DMS 273 (cell line): ENCODE results near the gene PCYOX1L.
A peak's percentile ranks its signal among the peaks of the same experiment; 100 is the strongest.

Experiments
- DNase-seq: peaks from one replicate; lab custom pipeline; 2025; ENCODE audit not compliant: unreplicated experiment; lab: John Stamatoyannopoulos, UW

The PCYOX1L gene, protein sequence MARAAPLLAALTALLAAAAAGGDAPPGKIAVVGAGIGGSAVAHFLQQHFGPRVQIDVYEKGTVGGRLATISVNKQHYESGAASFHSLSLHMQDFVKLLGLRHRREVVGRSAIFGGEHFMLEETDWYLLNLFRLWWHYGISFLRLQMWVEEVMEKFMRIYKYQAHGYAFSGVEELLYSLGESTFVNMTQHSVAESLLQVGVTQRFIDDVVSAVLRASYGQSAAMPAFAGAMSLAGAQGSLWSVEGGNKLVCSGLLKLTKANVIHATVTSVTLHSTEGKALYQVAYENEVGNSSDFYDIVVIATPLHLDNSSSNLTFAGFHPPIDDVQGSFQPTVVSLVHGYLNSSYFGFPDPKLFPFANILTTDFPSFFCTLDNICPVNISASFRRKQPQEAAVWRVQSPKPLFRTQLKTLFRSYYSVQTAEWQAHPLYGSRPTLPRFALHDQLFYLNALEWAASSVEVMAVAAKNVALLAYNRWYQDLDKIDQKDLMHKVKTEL

DNA sequence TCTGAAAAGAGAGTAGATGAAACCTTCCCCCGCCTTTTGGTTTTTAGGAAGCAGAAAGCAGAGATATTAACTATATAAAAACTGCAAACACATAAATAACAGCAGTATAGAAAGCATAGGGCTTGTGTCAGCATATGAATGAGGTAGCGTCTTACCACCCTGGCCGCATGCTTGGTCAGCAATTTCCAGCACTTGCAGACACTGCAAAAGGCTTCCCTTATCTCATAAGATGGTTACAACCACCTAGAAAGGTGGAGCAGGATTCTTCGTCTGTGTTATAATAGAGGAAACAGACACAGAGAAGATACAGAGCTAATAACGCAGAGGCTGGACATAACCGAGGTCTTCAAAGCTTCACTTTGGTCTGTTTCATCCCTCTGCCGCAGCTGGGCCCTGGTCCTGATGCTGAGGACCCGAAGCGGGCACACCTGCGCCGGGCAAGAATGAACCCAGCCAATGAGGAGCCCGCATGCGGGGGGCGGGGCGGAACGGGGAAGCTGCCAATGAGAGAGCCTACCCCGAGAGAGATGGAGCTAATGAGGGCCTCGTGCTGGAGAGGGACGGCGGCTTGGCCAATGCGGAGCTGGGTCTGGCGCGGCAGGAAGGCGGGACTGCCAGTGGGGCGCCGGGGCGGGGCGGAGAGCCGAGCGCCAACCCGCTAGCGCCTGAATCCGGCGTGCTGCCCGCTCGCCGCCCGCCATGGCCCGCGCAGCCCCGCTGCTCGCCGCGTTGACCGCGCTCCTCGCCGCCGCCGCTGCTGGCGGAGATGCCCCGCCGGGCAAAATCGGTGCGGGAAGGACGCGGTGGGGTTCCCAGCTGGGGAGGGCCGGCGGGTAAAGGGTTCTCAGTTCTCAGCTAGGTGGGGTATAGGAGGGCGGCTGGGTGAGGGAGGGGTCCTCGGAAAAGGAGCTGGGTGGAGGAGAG lies at the start of gene PCYOX1L:
TSS of gene PCYOX1L (plus strand) at position 677 of the 924 bp plus-strand sequence. CDS start at position 700, 23 bp downstream.
- peak; percentile 97 for DNase-seq

DNA sequence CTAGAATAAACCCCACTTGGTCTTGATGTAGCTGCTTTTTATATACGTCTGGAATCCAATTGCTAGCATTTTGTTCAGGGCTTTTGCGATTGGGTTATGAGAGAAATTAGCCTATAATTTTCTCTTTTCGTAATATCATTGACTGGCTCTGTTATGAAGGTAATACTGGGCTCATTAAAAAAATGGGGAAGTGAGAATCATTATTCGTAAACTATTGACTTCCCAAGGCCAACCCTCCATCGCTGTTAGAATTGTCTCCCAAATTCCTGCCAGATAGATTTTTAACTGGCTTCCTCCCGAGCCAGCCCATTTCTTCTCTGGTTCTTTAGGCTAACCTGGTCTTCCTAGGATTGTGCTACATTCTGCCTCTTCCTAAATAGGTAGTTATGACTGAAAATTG lies 48.5 kb upstream of the PCYOX1L start:
- DNase-seq = no peak

DNA sequence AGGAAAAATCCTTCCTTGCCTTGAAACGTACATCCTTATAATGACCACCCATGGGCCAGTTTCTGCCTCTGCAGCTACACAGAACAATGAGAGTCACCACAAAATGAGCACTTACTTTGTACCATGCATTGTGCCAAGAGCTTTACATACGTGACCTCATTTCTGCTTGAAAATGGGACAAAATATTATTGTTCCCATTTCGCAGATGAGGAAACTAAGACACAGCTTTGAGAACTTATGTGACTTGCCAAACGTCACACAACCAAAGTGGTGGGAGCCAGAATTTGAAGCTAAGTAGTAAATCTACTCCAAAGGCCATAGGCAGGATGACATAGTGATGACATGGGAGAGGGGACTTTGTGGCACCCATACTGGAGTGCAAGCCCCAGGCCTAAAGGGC lies 47.4 kb upstream of the PCYOX1L start:
- no peak for DNase-seq

DNA sequence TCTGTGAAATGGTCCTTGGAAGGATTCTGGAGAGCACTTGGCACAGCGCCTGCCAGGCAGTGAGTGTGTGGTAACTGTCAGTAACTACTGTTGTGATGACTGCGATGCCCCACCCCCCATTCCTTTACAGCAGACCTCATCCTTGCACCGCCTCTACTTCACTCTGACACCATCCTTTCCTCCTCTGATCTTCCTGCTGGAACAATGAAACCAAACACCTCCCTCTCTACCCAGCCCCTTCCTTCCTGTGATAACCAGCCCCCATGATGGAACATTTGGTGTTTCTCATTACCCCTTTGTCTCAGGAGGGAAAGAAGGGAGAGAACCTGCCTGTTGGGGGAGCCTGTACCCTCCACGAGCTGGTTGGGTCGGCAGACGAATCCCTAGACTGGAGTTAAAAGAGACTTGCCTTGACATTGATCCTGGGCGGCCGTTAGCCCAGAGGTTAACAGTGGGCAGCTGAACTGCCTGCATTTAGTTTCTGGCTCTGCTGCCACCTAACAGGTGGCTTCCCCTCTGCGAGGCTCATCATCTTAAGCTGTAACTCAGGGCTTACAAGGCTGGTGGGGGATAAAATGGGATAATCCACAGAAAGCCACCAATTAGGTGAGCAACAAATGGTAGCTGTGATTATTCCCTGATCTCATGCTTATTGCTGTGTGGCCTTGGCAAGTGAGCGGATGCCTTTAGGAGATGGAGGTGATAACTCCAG lies 46.7 kb upstream of the PCYOX1L start:
- peak; percentile 45 for DNase-seq

DNA sequence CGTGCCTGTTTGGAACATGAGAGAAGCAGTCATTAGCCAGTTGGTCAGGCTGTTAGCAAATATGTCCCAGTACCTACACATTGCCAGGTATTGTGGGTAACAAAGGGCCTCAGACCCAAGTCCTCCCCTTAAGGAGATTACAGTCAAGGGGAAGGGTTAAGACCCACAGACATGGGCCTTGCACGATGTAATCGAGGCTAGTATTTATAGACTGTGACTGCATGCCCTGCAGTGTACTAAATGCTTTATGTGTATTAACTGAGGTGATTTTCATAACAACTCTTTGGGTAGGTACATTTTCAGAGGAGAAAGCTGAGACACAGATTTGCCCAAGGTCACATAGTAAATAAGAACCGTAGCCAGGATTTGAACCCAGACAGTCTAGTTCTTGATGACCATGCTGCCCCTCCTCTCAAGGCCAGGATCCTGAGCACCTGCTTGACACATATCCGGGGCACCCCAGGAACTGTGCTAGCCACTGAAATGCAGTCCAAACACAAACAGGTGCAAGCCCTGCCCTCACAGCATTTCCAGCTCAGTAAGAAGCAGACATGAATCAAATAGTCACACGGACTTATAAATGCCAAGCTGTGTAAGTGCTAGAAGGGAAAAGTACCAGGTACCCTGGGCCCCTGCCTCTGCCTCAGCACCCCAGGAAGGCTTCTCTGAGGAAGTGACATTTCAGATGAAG lies 44.5 kb upstream of the PCYOX1L start:
- DNase-seq = no peak

DNA sequence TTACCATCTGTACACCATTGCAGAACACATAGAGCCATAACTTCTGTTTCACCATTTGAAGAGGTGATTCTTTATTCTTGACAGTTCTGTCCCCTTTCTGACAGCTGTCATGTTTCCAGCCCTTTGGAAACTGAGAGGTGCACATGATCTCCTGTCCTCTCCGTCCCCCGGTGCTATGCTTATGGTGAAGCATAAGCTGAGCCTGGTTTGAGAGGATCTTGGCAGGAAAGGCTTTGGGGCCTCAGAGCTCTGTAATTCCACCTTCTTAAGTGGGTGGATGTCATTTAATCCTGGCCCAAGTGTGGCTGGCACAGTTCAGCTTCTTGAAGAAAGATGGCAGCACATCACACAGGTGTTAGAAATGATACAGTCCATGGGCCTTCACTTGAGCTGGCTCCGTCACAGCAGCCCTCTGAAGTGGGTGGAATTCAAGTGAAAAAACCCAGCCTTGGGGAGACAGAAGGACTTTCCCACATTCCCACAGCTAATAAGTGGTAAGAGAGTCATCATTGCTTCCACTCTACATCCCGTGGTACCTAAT lies 43.2 kb upstream of the PCYOX1L start:
- peak; percentile 29 for DNase-seq

DNA sequence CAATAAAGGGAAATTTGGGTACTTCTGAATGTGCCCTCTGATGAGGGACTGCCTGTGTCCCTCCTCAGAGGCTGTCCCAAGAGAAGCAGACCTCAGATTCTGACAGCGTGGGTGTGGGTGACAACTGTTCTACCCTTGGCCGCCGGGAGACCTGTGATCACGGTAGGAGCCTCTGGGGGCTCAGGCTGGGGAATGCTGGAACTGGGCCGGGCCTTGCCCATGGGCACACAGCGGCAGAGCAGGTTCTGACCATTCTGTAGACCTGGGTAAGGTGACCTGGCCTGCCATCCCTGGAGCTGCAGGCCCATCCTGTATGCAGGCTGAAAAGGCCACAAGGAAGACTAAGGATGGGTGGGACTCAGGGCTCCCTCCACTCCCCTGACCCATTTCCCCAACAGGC lies 42.1 kb upstream of the PCYOX1L start:
- no peak for DNase-seq

DNA sequence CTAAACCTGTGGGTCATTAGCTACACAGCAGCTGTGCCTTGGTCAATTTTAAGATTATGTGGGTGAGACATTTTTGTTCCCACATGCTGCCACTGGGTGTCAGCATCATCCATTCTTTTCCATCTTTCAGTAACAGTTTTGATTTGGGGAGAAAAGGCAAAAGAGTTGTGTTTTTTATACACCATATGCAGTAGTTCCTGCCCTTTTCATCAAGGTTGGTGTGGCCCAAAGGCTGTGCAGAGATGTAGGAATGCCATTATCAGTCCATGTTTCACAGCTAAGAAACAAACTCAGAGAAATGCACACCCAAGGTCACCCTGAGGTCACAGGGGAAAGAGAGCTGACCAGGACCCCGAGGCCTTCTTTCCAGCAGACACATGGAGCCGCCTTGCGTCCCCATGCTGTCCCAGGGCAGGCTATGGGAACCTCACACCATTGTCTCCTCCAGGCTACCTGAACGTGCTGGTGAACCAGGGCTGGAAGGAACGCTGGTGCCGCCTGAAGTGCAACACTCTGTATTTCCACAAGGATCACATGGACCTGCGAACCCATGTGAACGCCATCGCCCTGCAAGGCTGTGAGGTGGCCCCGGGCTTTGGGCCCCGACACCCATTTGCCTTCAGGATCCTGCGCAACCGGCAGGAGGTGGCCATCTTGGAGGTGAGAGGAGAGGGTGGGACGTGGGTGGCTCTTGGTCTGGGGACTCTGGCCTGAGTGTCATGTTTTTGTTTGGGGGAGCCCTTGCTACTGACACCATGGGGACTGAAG lies 40.4 kb upstream of the PCYOX1L start:
- peak; percentile 73 for DNase-seq

DNA sequence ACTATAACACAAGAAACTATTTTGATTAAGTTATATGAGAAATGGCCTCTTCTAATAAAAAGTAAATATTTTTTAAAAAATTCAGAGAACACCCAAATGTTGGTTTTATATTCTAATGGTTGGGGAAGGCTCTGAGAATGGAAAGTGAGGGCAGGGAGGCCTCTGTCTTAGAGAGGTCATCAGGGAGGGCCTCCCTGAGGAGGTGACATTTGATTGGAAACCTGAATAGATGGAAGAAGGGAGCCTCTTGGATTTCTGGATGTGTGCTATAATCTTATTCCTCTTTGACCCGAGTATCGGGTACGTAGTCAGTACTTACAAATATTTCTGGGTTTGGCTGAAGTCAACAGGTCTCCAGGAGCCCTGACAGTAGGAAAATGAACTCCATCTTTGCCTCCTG lies 38.7 kb upstream of the PCYOX1L start:
- no peak for DNase-seq

DNA sequence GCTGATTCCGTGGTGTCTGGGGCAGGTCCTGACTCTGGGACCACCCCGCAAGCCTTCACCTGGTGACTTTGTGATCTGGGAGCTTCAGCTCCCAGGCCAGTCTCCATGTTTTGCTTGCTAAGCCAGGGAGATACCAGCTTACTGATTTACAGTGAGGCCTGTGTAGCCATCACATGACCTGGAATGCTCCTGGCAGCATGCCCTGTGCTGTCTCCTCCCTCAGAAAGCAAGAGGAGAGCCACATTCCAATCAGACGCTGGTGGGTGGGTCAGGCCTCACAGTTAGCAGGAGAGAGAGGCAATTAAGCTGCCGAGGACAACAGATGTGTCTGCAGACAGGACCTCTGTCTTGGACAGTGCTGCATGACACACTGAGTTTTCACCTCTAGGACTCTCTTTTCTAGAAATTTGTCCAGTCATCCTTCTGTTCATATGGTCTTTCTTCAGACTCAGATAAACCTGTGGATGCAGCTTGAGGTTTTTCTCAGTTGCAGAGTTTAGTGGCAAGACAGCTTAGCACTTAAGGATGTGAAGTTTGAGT lies 37.0 kb upstream of the PCYOX1L start:
- DNase-seq = peak; percentile 95

DNA sequence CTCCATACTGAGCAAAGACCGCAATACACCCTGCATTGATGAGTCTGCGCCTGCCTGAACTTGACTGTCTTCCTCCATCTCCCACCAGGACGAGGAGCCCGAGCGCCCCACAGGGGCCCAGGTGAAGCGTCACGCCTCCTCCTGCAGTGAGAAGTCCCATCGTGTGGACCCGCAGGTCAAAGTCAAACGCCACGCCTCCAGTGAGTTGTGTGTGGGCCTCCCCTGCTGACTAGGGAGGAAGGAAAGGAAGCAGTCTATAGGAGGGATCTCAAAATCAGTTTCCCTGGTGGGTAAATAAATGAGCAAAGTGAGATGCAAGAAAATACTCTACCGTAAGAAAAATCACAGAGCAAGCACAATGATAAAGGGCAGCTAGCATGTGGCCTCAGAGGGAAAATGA lies 35.3 kb upstream of the PCYOX1L start:
- DNase-seq = no peak

DNA sequence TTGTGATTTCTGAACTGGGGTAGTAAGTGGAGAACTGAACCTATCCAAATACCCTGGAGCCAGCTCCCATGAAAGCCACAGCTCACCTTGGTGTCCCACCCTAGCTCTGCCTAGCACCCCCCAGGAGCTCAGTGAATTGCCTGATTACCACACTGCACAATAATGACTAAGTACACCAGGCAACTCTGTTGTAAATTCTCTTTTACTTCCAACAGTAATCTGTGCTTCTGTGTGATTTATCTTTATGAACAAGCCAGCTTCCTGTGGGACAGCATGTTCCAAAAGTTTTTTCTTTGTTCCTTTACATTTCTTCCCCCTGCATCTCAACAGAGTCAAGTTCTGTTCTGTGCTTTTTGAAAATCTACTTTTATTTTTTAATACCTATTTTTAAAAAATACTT lies 34.6 kb upstream of the PCYOX1L start:
- no peak for DNase-seq

DNA sequence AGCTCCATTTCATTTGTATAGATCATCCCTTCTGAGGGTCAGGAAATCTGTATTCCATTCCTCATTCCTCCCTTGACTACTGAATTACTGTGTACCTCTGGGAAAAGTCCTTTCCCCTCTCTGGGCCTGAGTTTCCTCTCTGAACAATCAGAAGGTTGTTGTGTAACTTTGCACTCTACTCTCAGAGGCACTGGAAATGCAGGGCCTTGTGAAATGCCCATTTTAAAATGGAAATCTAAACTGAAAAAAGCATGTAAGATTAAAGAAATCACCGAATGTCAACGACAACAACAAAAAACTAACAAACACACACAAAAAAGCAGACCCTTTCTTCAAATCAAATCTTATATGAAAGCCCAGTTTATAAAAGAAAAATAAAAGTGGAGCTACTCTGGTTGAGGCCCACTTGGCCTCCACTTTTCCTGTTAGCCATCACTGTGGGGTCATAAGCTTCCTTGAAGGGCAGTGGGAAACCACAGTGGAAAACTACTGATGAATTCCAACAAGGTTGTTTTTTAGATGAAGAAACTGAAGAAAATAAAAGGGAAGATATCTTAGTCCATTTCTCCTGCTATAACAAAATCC lies 34.1 kb upstream of the PCYOX1L start:
- no peak for DNase-seq

DNA sequence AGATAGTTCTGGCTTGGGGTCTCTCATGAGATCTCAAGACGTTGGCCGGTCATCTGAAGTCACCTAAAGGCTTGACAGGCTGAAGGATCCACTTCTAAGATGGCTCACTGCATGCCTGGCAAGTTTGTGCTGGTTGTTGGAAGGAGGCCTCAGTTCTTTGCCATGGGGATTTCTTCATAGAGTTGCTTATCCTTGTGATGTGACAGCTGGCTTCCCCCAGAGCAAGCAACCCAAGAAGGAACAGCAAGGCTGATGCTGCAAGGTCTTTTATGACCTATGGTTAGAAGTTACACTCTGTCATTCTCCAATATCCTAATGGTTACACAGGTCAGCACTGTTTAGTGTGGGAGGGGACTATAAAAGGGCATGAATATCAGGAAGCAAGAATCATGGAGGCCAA lies 33.2 kb upstream of the PCYOX1L start:
- DNase-seq = peak; percentile 23

DNA sequence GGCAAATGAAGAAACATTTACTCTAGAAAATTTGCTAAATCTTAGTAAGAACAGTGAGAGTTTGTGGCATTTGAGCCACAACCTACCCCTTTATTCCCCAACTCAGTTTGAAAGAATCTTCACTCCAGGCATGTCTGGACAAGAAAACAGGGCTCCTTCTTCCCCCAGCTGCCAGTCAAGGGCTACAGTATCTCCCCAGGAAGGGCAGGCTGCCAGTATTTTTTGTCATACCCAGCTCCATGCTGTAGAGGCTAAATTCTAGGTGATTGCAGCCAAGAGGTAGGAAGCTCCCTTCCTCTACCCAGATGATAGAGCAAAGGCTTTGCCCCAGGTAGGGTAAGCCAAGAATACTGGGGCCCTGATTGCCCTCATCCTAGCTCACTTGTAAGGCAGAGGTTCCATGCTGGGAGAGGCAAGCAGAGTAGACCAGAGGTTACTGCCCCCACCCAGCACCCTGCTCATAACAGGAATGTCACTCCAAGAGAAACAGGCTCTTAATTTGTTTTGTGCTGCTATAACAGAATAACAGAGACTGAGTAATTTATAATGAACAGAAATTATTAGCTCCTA lies 32.6 kb upstream of the PCYOX1L start:
- DNase-seq = peak; percentile 86

DNA sequence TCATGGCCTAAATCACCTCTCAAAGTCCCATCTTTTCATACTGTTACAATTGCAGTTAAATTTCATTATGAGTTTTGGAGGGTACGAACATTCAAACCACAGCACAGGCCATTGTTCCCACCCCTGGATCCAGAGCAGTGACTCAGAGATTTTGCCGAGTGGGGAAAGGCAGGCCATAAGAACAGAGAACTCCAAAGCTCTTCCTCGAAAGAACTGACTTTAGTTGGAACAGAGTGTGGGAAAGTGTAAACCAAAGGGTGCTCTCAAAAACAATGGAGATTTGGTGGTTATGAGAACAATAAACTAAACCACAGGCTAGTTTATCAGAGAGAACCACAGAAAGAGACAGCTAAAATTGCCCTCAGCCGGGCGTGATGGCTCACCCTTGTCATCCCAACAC lies 32.0 kb upstream of the PCYOX1L start:
- DNase-seq = no peak

DNA sequence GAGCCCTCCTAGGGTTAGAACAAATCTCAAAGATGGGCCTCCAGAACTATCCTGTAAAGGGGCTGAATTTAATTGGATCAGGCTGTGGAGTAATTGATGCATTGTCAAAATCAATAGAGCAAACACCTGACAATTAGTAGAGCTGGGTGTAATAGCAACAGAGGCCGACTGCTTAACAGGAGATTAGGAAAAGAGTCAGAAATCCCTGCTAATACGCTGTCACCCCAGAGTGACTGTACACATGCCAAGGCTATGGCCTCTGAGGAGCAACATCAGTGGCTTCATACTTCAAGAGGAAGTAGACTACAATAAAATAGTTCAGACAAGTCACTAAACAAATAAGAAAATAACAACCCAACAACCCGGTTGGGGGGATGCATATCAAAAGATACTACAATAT lies 31.2 kb upstream of the PCYOX1L start:
- DNase-seq = no peak

DNA sequence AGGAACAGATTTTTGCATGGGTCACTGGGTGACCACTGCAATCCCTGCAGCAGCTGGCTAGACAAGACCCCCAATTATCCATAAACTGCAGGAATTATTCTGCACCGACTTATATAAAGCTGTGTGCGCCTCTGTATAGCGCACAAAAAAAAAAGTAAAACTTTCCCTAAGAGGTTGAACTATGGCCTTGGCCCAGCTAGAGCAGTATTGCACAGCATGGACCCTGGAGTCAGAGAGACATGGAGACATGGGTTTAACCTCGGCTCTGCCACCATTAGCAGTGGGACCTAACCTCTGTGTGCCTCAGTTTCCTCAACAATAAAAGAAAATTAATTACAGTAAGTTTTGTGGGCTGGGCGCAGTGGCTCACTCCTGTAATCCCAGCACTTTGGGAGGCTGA lies 29.7 kb upstream of the PCYOX1L start:
- no peak for DNase-seq
